PFSK-1 (cell line): Measurements from ENCODE around the gene LRRC8A.

ENCODE experiments used
- TAF1 ChIP-seq: IDR thresholded peaks from 2 replicates; pipeline ENCODE4 v1.6.1; 2012; ENCODE audit warnings: low read length, control low read depth, borderline replicate concordance; ENCODE audit not compliant: insufficient read depth
- TF ChIP-seq, protein P1 (sequence below), 2 experiments: IDR thresholded peaks; 2 replicates each; pipeline versions ENCODE4 v1.6.1 to v1.8.0; 2011 to 2012; ENCODE audit warnings: low read depth in 2 of 2, low read length in 2 of 2, control low read depth in 1 of 2, inconsistent platforms in 1 of 2, mild to moderate bottlenecking in 1 of 2, moderate library complexity in 1 of 2; ENCODE audit not compliant: insufficient read depth in 1 of 2

DNA sequence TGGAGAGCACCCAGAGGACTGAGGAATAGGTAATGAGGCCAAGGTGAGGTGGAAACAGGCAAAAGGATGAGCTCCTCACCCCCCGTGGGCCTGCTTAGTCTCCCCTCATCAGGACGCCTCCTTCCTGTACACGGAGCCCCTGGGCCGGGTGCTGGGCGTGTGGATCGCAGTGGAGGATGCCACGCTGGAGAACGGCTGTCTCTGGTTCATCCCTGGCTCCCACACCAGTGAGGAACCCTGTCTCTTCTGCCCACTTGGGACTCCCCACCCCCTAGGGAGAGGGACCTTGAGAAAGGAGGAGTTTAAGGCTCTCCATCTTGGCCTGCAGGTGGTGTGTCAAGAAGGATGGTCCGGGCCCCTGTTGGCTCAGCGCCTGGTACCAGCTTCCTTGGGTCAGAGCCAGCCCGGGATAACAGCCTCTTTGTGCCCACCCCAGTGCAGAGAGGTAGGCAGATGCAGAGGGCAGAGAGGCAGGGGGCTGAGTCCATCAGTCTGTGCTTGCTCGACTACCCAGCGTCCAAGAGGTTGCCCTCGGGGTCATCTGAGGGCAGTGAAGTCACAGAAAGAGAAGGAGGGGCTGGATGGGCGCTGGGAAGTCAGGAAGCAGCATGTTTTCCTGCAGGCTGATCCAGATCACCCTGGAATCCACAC lies 58.5 kb downstream of the LRRC8A start:
- TF ChIP-seq, protein P1, sequence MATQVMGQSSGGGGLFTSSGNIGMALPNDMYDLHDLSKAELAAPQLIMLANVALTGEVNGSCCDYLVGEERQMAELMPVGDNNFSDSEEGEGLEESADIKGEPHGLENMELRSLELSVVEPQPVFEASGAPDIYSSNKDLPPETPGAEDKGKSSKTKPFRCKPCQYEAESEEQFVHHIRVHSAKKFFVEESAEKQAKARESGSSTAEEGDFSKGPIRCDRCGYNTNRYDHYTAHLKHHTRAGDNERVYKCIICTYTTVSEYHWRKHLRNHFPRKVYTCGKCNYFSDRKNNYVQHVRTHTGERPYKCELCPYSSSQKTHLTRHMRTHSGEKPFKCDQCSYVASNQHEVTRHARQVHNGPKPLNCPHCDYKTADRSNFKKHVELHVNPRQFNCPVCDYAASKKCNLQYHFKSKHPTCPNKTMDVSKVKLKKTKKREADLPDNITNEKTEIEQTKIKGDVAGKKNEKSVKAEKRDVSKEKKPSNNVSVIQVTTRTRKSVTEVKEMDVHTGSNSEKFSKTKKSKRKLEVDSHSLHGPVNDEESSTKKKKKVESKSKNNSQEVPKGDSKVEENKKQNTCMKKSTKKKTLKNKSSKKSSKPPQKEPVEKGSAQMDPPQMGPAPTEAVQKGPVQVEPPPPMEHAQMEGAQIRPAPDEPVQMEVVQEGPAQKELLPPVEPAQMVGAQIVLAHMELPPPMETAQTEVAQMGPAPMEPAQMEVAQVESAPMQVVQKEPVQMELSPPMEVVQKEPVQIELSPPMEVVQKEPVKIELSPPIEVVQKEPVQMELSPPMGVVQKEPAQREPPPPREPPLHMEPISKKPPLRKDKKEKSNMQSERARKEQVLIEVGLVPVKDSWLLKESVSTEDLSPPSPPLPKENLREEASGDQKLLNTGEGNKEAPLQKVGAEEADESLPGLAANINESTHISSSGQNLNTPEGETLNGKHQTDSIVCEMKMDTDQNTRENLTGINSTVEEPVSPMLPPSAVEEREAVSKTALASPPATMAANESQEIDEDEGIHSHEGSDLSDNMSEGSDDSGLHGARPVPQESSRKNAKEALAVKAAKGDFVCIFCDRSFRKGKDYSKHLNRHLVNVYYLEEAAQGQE (IDR thresholded peaks at IDR 0.05; ENCODE audit: insufficient read depth in 1 of 2, low read depth in 2 of 2, low read length in 2 of 2): no peak
- no peak for TF ChIP-seq TAF1
